ENCODE data around the gene POU2F1. TPM values are rescaled to one million over a fixed set of nuclear protein-coding genes. Genes with fewer than 3 reads are reported as not detected.
A peak's percentile ranks its signal among the peaks of the same experiment; 100 is the strongest.

The POU2F1 gene
- 3.7 and 4.0 TPM in 2 replicates for total RNA-seq

DNA sequence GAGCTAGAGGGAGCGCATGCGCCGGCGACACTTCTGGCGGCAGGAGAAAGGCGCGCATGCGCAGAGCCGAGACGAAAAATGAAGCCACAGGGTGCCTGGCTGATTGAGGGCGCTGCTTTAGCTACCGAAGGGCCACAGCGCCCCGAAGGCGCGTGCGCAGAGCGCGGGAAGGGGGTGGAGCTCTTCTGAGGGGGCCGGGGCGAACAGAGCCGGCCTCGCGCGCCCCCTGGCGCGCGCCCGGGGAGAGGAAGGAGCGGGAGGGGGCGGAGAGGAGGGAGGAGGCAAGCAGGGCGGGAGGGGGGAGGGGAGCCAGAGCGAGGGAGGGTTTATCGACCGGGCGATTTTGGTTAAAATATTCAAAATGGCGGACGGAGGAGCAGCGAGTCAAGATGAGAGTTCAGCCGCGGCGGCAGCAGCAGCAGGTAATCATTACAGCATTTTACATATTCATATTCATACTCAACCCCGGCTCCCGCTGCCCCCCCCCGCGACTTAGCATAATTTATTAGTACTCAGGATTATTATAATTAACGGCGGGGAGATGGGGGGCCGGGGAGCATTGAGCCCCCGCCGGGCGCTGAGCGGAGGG is at the start of gene POU2F1:
Gene POU2F1, plus strand, starts transcription at position 350 of the 589 bp plus-strand sequence. Its CDS starts 12 bp downstream, at position 362.
- DNase-seq (ENCODE audit: low read depth in 2 of 2), result peak; percentile 98 to 99

DNA sequence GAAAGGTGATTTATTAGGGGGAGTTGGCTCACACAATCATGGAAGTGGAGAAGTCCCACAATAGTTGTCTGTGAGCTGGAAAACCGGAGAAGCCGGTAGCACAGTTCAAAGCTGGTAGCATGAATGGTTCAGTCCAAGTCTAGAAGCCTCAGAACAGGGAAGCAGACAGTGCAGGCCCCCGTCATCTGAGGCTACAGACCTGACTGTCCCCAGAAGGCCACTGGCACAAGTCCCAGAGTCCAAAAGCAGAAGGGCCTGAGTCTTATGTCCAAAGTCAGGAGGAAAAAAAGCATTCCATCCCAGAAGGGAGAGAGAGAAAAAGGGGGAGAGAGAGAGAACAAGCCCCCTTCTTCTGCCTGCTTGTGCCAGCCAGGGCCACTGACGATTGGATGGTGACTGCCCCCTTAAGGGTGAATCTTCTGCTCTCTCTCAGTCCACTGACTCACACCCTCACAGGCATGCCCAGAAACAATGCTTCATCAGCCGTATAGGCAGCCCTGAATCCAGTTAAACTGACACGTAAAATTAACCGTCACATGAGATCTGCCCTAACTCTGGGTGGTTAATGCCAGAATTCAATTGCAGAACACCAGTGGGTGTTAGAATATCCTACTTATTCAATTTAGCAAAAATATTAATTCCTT is 49.3 kb upstream of the POU2F1 start:
- no peak for DNase-seq (ENCODE audit: low read depth in 2 of 2)

DNA sequence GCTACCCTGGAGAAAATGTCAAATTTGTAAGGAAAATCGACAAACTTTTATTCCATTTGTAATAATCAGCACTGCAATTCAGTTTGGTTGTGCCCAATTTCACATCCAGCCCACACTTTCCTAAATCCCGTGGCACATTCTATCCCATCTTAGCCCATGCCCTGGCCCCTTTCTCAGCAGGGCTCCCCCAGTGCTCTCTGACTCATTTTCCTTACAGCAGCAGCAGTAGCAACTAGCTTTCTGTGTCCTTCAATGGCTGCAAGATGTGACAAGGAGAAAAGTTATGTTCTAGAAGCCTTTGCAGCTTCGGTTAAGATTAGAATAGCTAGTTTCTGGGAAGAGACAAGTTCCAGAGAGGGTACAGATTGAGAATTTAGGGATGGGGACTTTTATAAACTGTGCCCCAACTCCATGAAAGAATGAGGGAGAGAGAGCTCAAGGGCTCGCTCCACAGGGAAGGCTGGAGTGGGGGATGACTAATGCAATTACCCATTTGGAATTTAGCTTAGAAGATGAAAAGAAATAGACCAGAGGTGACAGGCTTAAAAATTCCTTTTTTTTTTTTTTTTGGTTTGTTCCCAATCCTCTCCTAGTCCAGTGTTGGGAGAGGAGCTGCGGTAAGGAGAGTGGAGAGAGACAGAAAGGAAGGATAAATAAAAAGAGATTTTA is 47.0 kb upstream of the POU2F1 start:
- DNase-seq (ENCODE audit: low read depth in 2 of 2), result no peak

DNA sequence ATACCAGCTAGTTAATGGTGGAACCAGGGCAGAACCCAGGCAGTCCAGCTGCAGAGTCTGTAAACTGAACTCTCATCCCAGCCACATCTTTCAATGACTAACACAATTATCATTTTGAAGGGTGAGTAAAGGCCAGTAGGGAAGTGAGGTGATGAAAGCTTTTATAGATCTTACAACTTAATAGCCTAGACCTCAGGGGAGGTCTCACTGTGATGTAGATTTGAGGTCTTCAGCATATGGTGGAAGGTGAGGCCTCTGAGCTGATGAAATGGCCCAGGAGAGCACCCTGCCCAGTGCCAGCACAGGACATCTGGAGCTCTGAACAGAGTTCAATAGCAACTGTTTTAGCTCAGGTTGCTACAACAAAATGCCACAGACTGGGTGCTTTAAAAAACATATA is 44.8 kb upstream of the POU2F1 start:
- no peak for DNase-seq (ENCODE audit: low read depth in 2 of 2)

- DNase-seq (ENCODE audit: low read depth in 2 of 2), result no peak
Measured at GRCh38 chr1:167178831-167179230, 41.9 kb upstream of the POU2F1 start.

GRCh38 chr1:167182571-167183320 is 37.9 kb upstream of the POU2F1 start:
- no peak for DNase-seq (ENCODE audit: low read depth in 2 of 2)

- DNase-seq (ENCODE audit: low read depth in 2 of 2), result no peak
Measured at GRCh38 chr1:167184081-167184480, 36.6 kb upstream of the POU2F1 start.

GRCh38 chr1:167185062-167185461 is 35.6 kb upstream of the POU2F1 start:
- DNase-seq (ENCODE audit: low read depth in 2 of 2), result no peak

DNA sequence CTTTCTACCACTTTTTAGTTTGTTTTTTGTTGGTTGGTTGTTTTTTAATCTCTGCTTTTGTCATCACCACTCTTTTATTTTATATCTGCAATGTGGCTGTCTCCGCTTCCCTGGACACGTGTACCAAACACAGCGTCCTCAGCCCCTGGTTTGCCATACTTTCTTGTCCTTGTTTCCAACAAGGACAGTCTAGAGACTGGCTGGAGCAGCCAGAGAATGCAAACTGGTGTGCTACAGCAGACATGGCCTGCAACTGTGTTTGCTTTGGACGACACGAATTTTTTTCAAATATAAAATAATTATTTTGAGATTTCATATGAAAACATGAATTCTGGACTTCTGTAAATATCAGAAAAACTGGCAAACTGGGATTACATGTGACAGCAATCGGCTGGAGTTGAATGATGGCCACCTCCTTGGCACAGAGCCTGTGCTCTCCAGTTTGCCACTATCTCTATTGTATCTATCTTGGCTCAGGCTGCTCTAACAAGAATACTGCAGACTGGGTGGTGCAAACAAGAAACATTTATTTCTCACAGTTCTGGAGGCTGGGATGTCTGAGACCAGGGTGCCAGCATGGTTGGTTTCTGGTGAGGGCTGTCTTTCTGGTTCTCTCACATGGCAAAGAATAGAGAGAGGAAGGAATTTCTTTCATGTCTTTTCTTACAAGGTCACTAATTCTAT is 34.6 kb upstream of the POU2F1 start:
- no peak for DNase-seq (ENCODE audit: low read depth in 2 of 2)

GRCh38 chr1:167186771-167187170 is 33.9 kb upstream of the POU2F1 start:
- no peak for DNase-seq (ENCODE audit: low read depth in 2 of 2)

- no peak for DNase-seq (ENCODE audit: low read depth in 2 of 2)
Measured at GRCh38 chr1:167190747-167191237, 29.9 kb upstream of the POU2F1 start.

DNA sequence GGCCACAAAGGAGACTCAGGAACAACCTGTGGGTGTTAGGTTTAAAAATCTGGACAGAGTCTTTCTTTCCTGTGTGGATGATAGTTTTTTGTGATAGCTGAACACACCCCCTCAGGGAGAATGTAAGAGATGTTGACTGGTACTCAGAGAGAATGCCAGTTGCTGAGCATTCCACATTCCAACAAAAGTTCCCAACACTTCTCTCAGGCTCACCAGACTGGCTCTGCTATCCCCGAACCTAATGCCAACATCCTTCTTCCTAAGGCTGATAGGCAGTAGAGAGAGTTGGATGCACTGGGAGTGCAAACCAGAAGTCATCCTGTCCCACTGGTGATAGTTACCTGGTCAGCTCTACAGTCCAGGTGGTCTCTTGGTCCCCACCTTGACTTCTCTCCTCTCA is 28.7 kb upstream of the POU2F1 start:
- no peak for DNase-seq (ENCODE audit: low read depth in 2 of 2)

DNA sequence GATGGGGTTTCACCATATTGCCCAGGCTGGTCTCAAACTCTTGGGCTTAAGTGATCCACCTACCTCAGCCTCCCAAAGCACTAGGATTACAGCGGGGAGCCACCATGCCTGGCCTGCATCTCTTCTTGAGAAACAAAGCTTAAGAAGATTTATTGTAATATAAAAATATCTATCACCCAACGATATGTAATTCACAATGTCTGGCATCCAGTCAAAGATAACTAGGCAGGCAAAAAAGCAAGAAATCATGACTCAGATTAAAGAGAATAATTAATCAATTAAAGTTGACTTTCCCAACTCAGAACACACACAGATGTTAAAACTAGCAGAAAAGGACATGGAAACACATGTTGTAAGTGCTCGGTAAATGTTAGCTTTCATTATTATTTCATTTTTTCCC is 26.5 kb upstream of the POU2F1 start:
- DNase-seq (ENCODE audit: low read depth in 2 of 2), result no peak

DNA sequence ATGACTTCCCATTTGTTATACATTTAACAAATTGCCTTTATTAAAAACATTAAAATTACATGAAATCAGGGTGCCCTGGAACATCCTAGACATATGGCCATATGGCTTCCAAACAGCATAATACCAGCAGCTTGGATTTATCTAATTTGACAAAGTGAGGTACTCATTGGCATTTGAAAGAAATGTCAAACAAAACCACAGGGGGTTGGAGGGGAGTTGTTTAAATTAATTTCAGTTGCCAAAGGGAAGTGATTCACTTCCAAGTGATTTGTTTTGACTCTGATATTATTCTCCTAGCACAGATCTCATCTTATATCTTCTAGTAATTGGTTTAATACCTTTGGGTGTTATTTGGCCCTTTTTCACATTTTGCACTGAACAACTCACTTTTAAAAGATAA is 24.5 kb upstream of the POU2F1 start:
- peak; percentile 2 to 37 for DNase-seq (ENCODE audit: low read depth in 2 of 2)

DNA sequence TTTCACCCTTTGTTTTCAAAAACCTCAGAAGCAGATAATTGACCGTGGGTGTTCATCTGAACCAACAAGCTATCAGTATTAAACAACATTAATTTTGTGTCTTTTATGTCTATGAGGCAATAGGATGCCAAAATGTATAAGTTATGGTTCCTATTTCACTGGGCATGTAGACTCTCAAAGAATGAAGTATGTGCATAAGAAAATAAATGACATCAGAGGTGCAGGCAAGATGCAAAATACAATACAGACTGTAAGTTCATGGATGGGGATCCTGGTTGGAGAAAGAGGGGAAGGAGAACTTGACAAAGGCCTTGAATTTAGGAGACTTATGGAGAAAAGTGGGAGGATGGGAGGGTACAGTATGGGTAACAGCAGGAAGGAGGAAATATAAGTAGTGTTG is 23.4 kb upstream of the POU2F1 start:
- DNase-seq (ENCODE audit: low read depth in 2 of 2), result no peak

GRCh38 chr1:167197692-167198091 is 23.0 kb upstream of the POU2F1 start:
- DNase-seq (ENCODE audit: low read depth in 2 of 2), result no peak

DNA sequence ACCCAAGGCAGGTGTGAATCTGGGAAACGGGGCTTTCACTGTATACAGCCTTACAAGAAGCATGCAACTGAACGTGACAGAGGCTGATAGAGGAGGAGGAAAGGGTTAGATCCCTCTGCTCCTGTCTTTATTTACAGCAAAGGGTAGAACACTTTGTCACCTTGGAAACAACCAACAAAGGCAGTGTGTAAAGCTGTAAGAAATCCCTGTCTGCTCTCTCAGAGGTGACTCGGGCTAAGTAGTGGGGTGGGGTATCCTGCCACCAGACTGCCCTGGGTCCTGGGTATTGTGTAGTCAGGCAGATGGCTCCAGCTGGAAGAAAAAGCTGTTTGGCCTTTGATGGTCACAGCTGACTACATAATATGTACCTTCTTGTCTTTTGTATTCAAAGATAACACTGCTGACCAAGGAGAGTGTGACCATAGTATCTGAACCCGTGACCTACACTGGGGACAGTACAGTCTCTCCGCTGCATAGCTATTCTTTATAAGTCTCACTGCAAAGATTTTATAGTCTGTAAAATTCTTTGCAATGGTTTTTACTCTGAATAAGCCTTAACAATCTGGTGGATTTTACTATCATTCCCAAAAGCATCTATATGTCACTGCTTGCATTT is 22.1 kb upstream of the POU2F1 start:
- no peak for DNase-seq (ENCODE audit: low read depth in 2 of 2)

DNA sequence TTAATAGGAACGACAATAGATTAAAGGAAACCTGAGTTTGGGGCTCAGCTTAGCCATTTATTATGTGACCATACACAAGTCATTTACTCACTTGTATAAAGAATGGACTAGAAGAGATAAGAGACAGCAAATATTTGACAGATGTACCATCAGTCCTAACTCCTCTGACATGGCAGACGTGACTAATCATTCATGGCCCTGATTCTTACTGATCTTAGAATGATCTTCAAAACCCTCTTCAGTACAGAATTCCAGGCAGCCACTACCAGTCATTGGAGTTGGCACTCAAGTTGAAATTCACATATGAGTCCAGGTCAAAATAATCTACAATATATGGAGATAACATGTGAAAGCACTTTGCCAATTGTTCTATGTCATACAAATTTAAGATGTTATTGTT is 21.0 kb upstream of the POU2F1 start:
- DNase-seq (ENCODE audit: low read depth in 2 of 2), result no peak

DNA sequence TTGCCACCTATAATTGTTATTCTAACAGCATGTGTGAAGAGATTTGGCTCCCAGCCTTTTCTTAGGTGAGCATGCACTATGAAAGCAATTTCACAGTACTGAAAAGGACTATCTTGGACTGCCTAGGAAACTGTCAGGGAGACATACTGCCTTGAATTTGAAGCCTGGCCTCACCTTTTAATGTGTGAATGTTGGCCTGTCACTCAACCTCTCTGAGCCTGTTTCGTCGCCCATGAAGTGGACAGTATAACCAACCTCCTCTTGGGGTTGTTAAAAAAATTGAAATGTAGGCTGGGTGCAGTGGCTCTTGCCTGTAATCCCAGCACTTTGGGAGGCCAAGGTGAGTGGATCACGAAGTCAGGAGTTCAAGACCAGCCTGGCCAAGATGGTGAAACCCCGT is 20.4 kb upstream of the POU2F1 start:
- DNase-seq (ENCODE audit: low read depth in 2 of 2), result no peak

GRCh38 chr1:167200749-167201148 is 19.9 kb upstream of the POU2F1 start:
- DNase-seq (ENCODE audit: low read depth in 2 of 2), result no peak

GRCh38 chr1:167202049-167202448 is 18.6 kb upstream of the POU2F1 start:
- DNase-seq (ENCODE audit: low read depth in 2 of 2), result no peak
